Activated CD8-positive, alpha-beta T cell treated with anti-CD3 and anti-CD28 coated beads, Interleukin-2, amount 10 ng/mL, durations not matched to agents 7 days and 5 days (primary cell): Measurements from ENCODE around the gene CLPSL2. TPM values are rescaled to one million over a fixed set of nuclear protein-coding genes. Genes with fewer than 3 reads are reported as not detected.

ENCODE experiments used
- ATAC-seq: fragments of 150-1000 bp; cut with Tn5 transposase; one replicate; pipeline ENCODE4 v1.10.0; 2021; ENCODE audit warnings: moderate library complexity
- CTCF ChIA-PET: fragments of 350-600 bp; sonication (Branson Sonifier 250); formaldehyde crosslinking; loops from one replicate; lab custom pipeline; 2021; ENCODE audit warnings: antibody characterized with exemption; lab: Charles Lee
- POLR2A ChIA-PET: fragments of 350-600 bp; sonication (Branson Sonifier 250); formaldehyde crosslinking; loops from one replicate; lab custom pipeline; 2021; ENCODE audit warnings: antibody characterized with exemption; lab: Charles Lee
- DNase-seq: peaks from one replicate; pipeline ENCODE4 v3.0.0-alpha.2; 2020
- H3K27ac Mint-ChIP-seq: one replicate; pipeline ENCODE4 v1.8.0; 2021; ENCODE audit warnings: mild to moderate bottlenecking, mixed read lengths
- H3K27me3 Mint-ChIP-seq: one replicate; pipeline ENCODE4 v1.8.0; 2021; ENCODE audit warnings: low read depth, mixed read lengths
- H3K36me3 Mint-ChIP-seq: one replicate; pipeline ENCODE4 v1.8.0; 2021; ENCODE audit warnings: low read depth, mixed read lengths
- H3K4me1 Mint-ChIP-seq: one replicate; pipeline ENCODE4 v1.8.0; 2021; ENCODE audit warnings: low read depth, mixed read lengths
- H3K4me3 Mint-ChIP-seq: one replicate; pipeline ENCODE4 v1.8.0; 2021; ENCODE audit warnings: mild to moderate bottlenecking, mixed read lengths
- H3K9me3 Mint-ChIP-seq: one replicate; pipeline ENCODE4 v1.8.0; 2022; ENCODE audit warnings: mixed read lengths; ENCODE audit not compliant: insufficient read depth
- total RNA-seq, 2 experiments: library from RNA; stranded (reverse); gene quantifications; one replicate each; pipeline ENCODE4 v1.2.3, GENCODE V29; 2021

Gene CLPSL2
- total RNA-seq = not detected

GRCh38 chr6:35776364-35777215 is at the start of gene CLPSL2:
Gene CLPSL2 (plus strand): TSS chr6:35776598. CDS start chr6:35776619, 21 bp downstream.
- ATAC-seq (peak; percentile 57), DNase-seq (no peak)
- POLR2A ChIA-PET = no interaction called here
- H3K27me3 Mint-ChIP-seq = peaks cover 36% of the 10 kb centered on the region
- CTCF ChIA-PET = no interaction called here
- H3K9me3 Mint-ChIP-seq = no peaks in the 10 kb centered on the region
- no peak within 1 kb of the TSS for H3K27ac Mint-ChIP-seq
- peak within 1 kb of the TSS; percentile 22 for H3K4me3 Mint-ChIP-seq
- H3K36me3 Mint-ChIP-seq = no peaks in the 10 kb centered on the region
- no peaks in the 10 kb centered on the region for H3K4me1 Mint-ChIP-seq

- Mint-ChIP-seq H3K4me1 (peaks cover 65% of the 10 kb centered on the region), H3K4me3 (peak overlapping the region; percentile 53), H3K36me3 (no peaks in the 10 kb centered on the region), H3K9me3 (no peaks in the 10 kb centered on the region), H3K27me3 (no peaks in the 10 kb centered on the region), H3K27ac (peak overlapping the region; percentile 80)
- ChIA-PET POLR2A (interaction anchor here (0.8 to 2.4 kb wide), 8 partner anchors 9 to 99 kb away, joined by 3 to 17 read pairs (median 4); no protein-coding TSS in a partner anchor), CTCF (interaction anchor here (0.8 to 5.2 kb wide), 17 partner anchors 8 to 142 kb away, joined by 3 to 34 read pairs (median 3); partner anchors contain the start of genes ARMC12 and FKBP5)
- ATAC-seq (peak; percentile 10), DNase-seq (peak; percentile 54)
Observed at GRCh38 chr6:35727231-35727934, 49.0 kb upstream of the CLPSL2 start.

GRCh38 chr6:35727935-35728682 is 48.3 kb upstream of the CLPSL2 start:
- Mint-ChIP-seq H3K4me1 (peaks cover 72% of the 10 kb centered on the region), H3K9me3 (no peaks in the 10 kb centered on the region), H3K36me3 (no peaks in the 10 kb centered on the region), H3K27me3 (no peaks in the 10 kb centered on the region), H3K4me3 (peak overlapping the region; percentile 77), H3K27ac (peak overlapping the region; percentile 99)
- DNase-seq (peak; percentile 93), ATAC-seq (peak; percentile 52)
- CTCF ChIA-PET = interaction anchor here (0.6 to 5.2 kb wide), 17 partner anchors 8 to 143 kb away, joined by 3 to 34 read pairs (median 4); partner anchors contain the start of genes ARMC12 and FKBP5
- POLR2A ChIA-PET = interaction anchor here (0.6 to 2.4 kb wide), 8 partner anchors 8 to 99 kb away, joined by 3 to 17 read pairs (median 4); no protein-coding TSS in a partner anchor

- Mint-ChIP-seq H3K9me3 (no peaks in the 10 kb centered on the region), H3K27ac (peak overlapping the region; percentile 99), H3K4me3 (peak overlapping the region; percentile 77), H3K36me3 (no peaks in the 10 kb centered on the region), H3K4me1 (peaks cover 80% of the 10 kb centered on the region), H3K27me3 (no peaks in the 10 kb centered on the region)
- ChIA-PET CTCF (interaction anchor here (0.6 to 5.2 kb wide), 15 partner anchors 7 to 138 kb away, joined by 3 to 34 read pairs (median 4); partner anchors contain the start of gene ARMC12), POLR2A (interaction anchor here (0.6 to 2.4 kb wide), 4 partner anchors 10 to 62 kb away, joined by 3 to 17 read pairs (median 4); no protein-coding TSS in a partner anchor)
- DNase-seq (peak; percentile 57), ATAC-seq (no peak)
Observed at GRCh38 chr6:35728683-35729678, 47.4 kb upstream of the CLPSL2 start.

DNA sequence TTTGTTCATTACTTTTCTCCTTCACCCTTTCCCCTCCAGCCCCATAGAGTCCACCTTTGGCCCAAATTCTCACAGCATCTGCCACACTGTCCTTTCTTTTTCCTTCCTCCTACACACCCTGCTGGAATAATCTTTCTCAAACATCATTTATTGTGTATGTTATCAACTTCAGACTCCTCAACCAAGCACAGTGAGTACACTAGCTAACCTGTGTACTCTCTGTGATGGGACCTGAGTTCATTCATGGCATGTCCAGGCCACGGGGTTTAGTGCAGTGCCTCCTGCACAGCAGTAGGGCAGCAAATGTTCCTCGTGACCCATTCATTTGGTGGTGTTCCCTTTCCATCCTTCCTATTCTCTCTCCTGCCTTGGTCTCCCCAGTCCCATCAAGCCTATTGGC is 46.7 kb upstream of the CLPSL2 start:
- Mint-ChIP-seq H3K4me3 (no peak overlapping the region), H3K27me3 (no peaks in the 10 kb centered on the region), H3K27ac (peak overlapping the region; percentile 99), H3K4me1 (peaks cover 81% of the 10 kb centered on the region), H3K9me3 (no peaks in the 10 kb centered on the region), H3K36me3 (no peaks in the 10 kb centered on the region)
- ChIA-PET CTCF (interaction anchor here (0.7 to 2.3 kb wide), 7 partner anchors 11 to 129 kb away, joined by 3 to 8 read pairs (median 3); no protein-coding TSS in a partner anchor), POLR2A (interaction anchor here (0.6 to 2.2 kb wide), 4 partner anchors 9 to 215 kb away, joined by 3 to 8 read pairs (median 4); no protein-coding TSS in a partner anchor)
- no peak for ATAC-seq
- no peak for DNase-seq

GRCh38 chr6:35730745-35731413 is 45.5 kb upstream of the CLPSL2 start:
- no peaks in the 10 kb centered on the region for H3K27me3 Mint-ChIP-seq
- H3K36me3 Mint-ChIP-seq = no peaks in the 10 kb centered on the region
- ChIA-PET CTCF (interaction anchor here (0.6 to 10.3 kb wide), 5 partner anchors 12 to 151 kb away, joined by 3 to 259 read pairs (median 7); no protein-coding TSS in a partner anchor), POLR2A (interaction anchor here (1.2 to 2.2 kb wide), 2 partner anchors 11 to 130 kb away, joined by 5 to 8 read pairs; no protein-coding TSS in a partner anchor)
- H3K4me1 Mint-ChIP-seq = peaks cover 81% of the 10 kb centered on the region
- H3K27ac Mint-ChIP-seq = peak overlapping the region; percentile 99
- no peaks in the 10 kb centered on the region for H3K9me3 Mint-ChIP-seq
- ATAC-seq (peak; percentile 5), DNase-seq (no peak)
- peak overlapping the region; percentile 85 for H3K4me3 Mint-ChIP-seq

DNA sequence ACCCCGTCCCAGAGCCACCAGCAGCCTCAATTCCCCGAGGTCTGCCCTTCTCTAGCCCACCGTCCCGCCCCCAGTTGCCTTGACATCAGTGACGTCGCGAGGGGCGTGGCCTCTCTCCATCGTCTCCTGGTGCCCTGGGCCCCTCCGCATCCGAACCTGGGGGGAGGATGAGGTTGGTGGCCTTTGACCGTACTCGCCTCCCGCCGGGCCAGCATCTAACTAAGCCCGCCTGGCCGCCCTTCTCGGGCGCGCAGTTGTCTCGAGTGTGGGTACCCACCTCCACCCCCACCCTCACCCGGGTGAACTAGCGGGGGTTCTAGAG is 45.0 kb upstream of the CLPSL2 start:
- Mint-ChIP-seq H3K4me3 (peak overlapping the region; percentile 85), H3K9me3 (no peaks in the 10 kb centered on the region), H3K36me3 (no peaks in the 10 kb centered on the region), H3K4me1 (peaks cover 81% of the 10 kb centered on the region), H3K27ac (peak overlapping the region; percentile 99), H3K27me3 (no peaks in the 10 kb centered on the region)
- peak; percentile 48 for ATAC-seq
- CTCF ChIA-PET = interaction anchor here (1.4 to 10.3 kb wide), 5 partner anchors 13 to 179 kb away, joined by 4 to 259 read pairs (median 7); no protein-coding TSS in a partner anchor
- peak; percentile 98 for DNase-seq
- POLR2A ChIA-PET = interaction anchor here (0.8 to 2.5 kb wide), 9 partner anchors 11 to 92 kb away, joined by 3 to 9 read pairs (median 3); no protein-coding TSS in a partner anchor

- no peaks in the 10 kb centered on the region for H3K27me3 Mint-ChIP-seq
- ChIA-PET CTCF (interaction anchor here (0.7 to 10.3 kb wide), 14 partner anchors 12 to 209 kb away, joined by 3 to 259 read pairs (median 6); no protein-coding TSS in a partner anchor), POLR2A (interaction anchor here (0.7 to 2.5 kb wide), 13 partner anchors 12 to 148 kb away, joined by 3 to 9 read pairs (median 3); no protein-coding TSS in a partner anchor)
- H3K4me3 Mint-ChIP-seq = peak overlapping the region; percentile 85
- no peaks in the 10 kb centered on the region for H3K9me3 Mint-ChIP-seq
- peak; percentile 98 for DNase-seq
- H3K27ac Mint-ChIP-seq = peak overlapping the region; percentile 99
- peaks cover 77% of the 10 kb centered on the region for H3K4me1 Mint-ChIP-seq
- ATAC-seq = peak; percentile 63
- no peaks in the 10 kb centered on the region for H3K36me3 Mint-ChIP-seq
Observed at GRCh38 chr6:35731736-35732532, 44.5 kb upstream of the CLPSL2 start.

GRCh38 chr6:35733633-35734032 is 42.8 kb upstream of the CLPSL2 start:
- Mint-ChIP-seq H3K4me1 (peaks cover 71% of the 10 kb centered on the region), H3K27me3 (no peaks in the 10 kb centered on the region), H3K4me3 (no peak overlapping the region), H3K27ac (no peak overlapping the region), H3K36me3 (no peaks in the 10 kb centered on the region), H3K9me3 (no peaks in the 10 kb centered on the region)
- ATAC-seq (no peak), DNase-seq (no peak)
- POLR2A ChIA-PET = interaction anchor here (1.0 to 2.5 kb wide), 2 partner anchors 15 to 130 kb away, joined by 3 to 9 read pairs; no protein-coding TSS in a partner anchor
- CTCF ChIA-PET = interaction anchor here (0.9 to 10.3 kb wide), 13 partner anchors 14 to 282 kb away, joined by 3 to 259 read pairs (median 7); partner anchors contain the start of gene FANCE
